HG03025 (cell line): ENCODE results near the gene CD300E.

Experiments
- ATAC-seq: cut with Tn5 transposase; IDR thresholded peaks from one replicate; pipeline ENCODE4 v1.9.1; 2021; ENCODE audit warnings: mild to moderate bottlenecking, moderate library complexity; ENCODE audit not compliant: unreplicated experiment, low FRiP score

Gene CD300E

DNA sequence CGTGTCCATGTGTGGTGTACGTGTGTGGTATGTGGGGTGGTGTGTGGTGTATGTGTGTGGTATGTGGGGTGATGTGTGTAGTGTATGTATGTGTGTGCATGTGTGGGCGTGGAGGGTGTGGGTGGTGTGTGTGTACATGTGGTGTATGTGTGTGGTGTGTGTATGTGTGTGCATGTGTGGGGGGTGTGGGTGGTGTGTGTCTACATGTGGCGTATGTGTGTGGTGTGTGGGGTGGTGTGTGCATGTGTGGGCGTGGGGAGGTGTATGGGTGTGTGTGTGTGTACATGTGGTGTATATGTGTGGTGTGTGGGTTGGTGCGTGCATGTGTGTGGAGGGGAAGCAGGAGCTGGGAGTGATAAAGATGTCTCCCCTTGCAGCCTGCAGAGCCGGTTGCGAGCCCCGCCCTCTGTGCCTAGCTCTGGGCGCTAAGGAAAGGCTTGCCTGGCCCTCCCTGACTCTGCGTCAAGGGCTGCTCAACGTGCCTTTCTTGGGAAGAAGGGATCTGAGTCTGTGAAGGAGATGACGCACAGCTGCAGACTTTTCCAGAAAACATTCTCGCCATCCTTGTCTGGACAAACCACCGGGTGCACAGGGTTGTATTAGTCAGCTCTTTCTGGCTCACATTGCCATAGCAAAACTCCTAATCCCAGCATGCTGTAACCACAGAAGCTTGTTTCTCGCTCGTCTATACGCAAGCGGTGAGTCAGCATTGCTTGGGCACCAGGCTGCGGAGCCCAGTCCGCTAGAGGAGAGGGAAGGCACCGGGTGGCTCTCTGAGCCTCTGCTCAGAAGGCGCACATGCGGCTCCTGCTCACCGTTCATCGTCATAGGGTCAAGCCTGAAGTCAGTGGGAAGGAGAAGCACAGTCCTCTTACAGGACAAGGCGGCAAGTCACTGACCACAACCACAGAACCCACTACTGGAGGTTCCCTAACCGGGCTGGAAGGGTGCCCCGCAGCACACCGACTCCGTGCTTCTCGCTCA, 54.2 kb downstream of the CD300E start:
- no peak for ATAC-seq

DNA sequence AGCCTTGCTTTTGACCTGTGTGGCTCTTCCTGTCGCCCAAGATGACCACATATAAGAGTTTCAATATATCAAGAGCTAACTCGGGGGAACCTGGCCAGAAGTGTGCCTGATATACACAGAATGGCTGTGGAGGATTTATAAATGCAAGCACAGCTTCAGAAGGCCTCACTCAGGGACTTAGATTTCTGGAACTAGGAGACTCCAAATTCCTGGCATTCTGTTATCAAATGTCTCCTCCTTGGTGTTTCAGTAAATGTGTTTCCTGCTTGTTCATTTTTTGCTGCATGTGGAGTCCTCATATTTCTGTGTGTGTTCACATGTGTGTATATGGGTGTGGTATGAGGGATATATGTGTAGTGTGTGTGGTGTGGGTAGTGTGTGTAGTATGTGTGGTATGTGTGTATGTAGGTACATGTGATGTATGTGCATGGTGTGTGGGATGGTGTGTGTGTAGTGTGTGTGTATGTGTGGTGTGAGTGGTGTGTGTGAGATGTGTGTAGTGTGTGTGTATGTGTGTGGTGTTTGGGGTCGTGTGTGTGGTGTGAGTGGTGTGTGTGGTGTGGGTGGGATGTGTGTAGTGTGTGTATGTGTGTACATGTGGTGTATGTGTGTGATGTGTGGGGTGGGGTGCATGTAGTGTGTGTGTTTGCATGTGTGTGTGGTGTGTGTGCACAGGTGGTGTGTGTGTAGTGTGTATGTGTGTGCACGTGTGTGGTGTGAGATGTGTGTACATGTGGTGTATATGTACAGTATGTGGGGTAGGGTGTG, 55.2 kb downstream of the CD300E start:
- no peak for ATAC-seq

DNA sequence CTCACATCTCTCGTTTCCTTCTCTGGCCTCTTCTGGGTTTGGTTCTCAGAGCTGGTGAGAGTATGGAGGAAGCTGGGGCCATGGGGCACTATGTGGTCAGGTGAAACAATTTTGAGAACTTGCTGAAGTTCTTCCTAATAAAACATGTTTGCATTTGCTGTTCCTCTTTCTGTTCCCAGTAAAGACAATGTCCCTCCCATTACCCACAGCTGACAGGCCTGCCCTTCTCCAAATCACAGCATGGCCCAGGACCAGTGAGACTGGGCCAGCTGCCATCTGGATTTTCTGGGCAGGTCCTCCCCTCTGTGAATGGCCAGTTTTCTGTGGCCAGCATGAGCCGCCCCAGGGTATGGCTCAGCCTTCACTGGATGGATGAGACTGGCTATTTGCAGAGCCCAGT, 56.1 kb downstream of the CD300E start, which contains the start of gene CD300H:
TSS of gene CD300H (minus strand) at position 113 of the 400 bp plus-strand sequence.
- ATAC-seq = no peak

DNA sequence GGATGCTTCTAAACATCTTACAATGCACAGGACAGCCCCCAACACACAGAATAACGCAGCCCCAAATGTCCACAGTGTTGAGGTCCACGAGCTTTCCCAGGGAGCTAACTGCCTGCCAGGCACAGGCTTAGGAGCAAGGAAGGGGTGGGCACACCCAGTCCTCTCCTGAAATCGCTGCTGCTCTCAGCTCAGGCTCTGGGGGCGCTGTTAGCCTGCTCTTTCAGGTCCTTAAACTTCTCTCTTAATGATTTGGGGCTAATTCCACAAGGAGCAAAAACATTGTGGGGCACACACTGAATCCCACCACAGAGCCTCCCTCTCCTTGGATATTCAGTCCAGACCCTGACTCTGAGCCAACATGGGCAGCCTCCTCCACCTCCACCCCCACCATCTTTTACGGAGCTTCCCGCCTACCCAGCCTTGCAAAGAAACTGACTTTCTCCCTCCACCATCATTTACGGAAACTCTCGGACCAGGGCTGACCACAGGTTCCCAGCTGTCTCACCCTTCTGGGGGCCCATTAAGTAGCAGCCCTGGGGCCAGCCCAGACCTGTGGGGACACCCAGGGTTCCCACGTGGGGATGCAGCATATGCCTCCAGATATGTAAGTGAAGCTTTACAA, 57.3 kb downstream of the CD300E start:
- ATAC-seq = no peak

DNA sequence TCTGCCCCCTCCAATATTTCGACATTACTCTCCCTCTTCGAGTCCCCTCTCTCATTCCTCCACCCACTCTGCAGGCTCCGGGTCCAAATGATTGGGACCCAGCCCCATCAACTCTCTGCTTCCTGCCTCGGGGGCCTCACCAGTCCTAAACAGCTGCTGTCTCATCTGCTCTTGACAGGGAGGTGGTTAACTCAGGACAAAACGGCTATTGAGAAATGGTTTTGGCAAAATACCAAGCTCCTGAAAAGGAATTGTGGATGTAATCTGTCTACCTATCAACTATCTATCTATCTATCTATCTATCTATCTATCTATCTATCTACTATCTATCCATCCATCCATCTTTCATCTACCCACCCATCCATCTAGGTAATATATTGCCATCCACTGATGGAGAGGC, 58.4 kb downstream of the CD300E start:
- ATAC-seq = no peak

DNA sequence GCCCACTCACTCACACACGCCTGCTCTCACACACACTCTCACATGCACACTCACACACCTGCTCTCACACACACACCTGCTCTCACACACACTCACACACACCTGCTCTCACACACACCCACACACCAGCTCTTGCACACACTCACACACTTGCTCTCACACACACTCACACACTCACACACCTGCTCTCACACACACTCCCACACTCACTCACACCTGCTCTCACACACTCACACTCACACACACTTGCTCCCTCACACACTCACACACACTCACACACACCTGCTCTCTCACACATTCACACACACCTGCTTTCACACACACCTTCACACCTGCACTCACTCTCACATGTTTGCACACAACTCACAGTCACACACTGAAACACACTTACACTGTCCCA, 60.2 kb downstream of the CD300E start:
- ATAC-seq = no peak

DNA sequence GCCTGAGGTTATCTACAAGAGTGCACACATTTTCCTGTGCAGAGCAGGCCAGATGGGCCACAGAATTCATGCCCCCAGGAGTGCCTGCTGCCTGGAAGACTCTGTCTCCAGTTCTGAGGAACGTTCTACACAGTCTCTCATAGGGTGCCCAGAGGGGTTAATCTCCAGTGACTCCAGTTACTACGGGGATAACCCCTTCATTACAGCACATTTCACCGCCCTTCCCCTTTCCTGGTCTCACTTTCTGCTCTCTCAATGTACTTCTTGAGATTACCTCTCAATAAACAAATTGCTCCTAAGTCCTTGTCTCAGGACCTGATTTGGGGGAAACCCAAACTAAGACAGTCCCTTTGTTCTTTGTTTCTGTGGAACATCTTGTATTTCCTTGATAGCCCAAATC, 62.0 kb downstream of the CD300E start:
- ATAC-seq = no peak
